ENCODE results near the gene SSH2. TPM values are rescaled to one million over a fixed set of nuclear protein-coding genes. Genes with fewer than 3 reads are reported as not detected.

The SSH2 gene
- total and polyA plus RNA-seq, 2 of the 13 experiments (the other 11 are each of a cell fraction or from before 2014, with no cell fraction given): 6.0 to 6.4 TPM

- TF ChIP-seq ARNT2 (CRISPR knock-in tag; IDR thresholded peaks at IDR 0.05; ENCODE audit: low read depth) (peak; percentile 58; the same call in 1 of the 2 replicates), ZNF160 (CRISPR knock-in tag; IDR thresholded peaks at IDR 0.05) (peak; percentile 17; the same call in 1 of the 2 replicates), SOX6 (IDR thresholded peaks at IDR 0.05) (no peak), SOX6 (CRISPR knock-in tag; IDR thresholded peaks at IDR 0.05) (no peak), ZNF350 (CRISPR knock-in tag; IDR thresholded peaks at IDR 0.05; ENCODE audit: borderline replicate concordance, low read depth) (0 out of 2 replicates have a peak, but pooled peaks have one; percentile 13), ZSCAN25 (CRISPR knock-in tag; IDR thresholded peaks at IDR 0.05) (peak; percentile 27; the same call in 1 of the 2 replicates), ZNF280B (CRISPR knock-in tag; IDR thresholded peaks at IDR 0.05; ENCODE audit: borderline replicate concordance) (no peak), ZSCAN9 (CRISPR knock-in tag; IDR thresholded peaks at IDR 0.05; ENCODE audit: borderline replicate concordance) (no peak), SMYD3 (CRISPR knock-in tag; IDR thresholded peaks at IDR 0.05) (no peak), ZNF761 (CRISPR knock-in tag; conservative IDR thresholded peaks at IDR 0.05) (no peak), ZNF552 (CRISPR knock-in tag; IDR thresholded peaks at IDR 0.05; ENCODE audit: borderline replicate concordance) (no peak), ZNF615 (CRISPR knock-in tag; IDR thresholded peaks at IDR 0.05; ENCODE audit: borderline replicate concordance) (no peak), NFRKB (IDR thresholded peaks at IDR 0.05) (no peak), ZNF768 (CRISPR knock-in tag; IDR thresholded peaks at IDR 0.05) (peak; percentile 58; the same call in 1 of the 2 replicates)
- TF ChIP-seq, protein P1, sequence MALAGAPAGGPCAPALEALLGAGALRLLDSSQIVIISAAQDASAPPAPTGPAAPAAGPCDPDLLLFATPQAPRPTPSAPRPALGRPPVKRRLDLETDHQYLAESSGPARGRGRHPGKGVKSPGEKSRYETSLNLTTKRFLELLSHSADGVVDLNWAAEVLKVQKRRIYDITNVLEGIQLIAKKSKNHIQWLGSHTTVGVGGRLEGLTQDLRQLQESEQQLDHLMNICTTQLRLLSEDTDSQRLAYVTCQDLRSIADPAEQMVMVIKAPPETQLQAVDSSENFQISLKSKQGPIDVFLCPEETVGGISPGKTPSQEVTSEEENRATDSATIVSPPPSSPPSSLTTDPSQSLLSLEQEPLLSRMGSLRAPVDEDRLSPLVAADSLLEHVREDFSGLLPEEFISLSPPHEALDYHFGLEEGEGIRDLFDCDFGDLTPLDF (CRISPR knock-in tag; IDR thresholded peaks at IDR 0.05): 0 out of 2 replicates have a peak, but pooled peaks have one; percentile 10
- TF ChIP-seq, protein P2, sequence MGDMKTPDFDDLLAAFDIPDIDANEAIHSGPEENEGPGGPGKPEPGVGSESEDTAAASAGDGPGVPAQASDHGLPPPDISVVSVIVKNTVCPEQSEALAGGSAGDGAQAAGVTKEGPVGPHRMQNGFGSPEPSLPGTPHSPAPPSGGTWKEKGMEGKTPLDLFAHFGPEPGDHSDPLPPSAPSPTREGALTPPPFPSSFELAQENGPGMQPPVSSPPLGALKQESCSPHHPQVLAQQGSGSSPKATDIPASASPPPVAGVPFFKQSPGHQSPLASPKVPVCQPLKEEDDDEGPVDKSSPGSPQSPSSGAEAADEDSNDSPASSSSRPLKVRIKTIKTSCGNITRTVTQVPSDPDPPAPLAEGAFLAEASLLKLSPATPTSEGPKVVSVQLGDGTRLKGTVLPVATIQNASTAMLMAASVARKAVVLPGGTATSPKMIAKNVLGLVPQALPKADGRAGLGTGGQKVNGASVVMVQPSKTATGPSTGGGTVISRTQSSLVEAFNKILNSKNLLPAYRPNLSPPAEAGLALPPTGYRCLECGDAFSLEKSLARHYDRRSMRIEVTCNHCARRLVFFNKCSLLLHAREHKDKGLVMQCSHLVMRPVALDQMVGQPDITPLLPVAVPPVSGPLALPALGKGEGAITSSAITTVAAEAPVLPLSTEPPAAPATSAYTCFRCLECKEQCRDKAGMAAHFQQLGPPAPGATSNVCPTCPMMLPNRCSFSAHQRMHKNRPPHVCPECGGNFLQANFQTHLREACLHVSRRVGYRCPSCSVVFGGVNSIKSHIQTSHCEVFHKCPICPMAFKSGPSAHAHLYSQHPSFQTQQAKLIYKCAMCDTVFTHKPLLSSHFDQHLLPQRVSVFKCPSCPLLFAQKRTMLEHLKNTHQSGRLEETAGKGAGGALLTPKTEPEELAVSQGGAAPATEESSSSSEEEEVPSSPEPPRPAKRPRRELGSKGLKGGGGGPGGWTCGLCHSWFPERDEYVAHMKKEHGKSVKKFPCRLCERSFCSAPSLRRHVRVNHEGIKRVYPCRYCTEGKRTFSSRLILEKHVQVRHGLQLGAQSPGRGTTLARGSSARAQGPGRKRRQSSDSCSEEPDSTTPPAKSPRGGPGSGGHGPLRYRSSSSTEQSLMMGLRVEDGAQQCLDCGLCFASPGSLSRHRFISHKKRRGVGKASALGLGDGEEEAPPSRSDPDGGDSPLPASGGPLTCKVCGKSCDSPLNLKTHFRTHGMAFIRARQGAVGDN (CRISPR knock-in tag; IDR thresholded peaks at IDR 0.05): peak; percentile 38; the same call in 1 of the 2 replicates
- TF ChIP-seq, protein P3, sequence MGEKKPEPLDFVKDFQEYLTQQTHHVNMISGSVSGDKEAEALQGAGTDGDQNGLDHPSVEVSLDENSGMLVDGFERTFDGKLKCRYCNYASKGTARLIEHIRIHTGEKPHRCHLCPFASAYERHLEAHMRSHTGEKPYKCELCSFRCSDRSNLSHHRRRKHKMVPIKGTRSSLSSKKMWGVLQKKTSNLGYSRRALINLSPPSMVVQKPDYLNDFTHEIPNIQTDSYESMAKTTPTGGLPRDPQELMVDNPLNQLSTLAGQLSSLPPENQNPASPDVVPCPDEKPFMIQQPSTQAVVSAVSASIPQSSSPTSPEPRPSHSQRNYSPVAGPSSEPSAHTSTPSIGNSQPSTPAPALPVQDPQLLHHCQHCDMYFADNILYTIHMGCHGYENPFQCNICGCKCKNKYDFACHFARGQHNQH (CRISPR knock-in tag; IDR thresholded peaks at IDR 0.05): no peak
- TF ChIP-seq, protein P4, sequence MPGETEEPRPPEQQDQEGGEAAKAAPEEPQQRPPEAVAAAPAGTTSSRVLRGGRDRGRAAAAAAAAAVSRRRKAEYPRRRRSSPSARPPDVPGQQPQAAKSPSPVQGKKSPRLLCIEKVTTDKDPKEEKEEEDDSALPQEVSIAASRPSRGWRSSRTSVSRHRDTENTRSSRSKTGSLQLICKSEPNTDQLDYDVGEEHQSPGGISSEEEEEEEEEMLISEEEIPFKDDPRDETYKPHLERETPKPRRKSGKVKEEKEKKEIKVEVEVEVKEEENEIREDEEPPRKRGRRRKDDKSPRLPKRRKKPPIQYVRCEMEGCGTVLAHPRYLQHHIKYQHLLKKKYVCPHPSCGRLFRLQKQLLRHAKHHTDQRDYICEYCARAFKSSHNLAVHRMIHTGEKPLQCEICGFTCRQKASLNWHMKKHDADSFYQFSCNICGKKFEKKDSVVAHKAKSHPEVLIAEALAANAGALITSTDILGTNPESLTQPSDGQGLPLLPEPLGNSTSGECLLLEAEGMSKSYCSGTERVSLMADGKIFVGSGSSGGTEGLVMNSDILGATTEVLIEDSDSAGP (CRISPR knock-in tag; IDR thresholded peaks at IDR 0.05; ENCODE audit: borderline replicate concordance): peak; percentile 99
These were observed 340.3 kb downstream of the SSH2 start, which contains the start of gene GIT1 (continued) for GRCh38 chr17:29589524-29590410.

Measured in HepG2 (cell line).